Activated CD8-positive, alpha-beta T cell treated with anti-CD3 and anti-CD28 coated beads for 36 hours (primary cell): ENCODE measurements around the gene DSPP. TPM values are rescaled to one million over a fixed set of nuclear protein-coding genes. Genes with fewer than 3 reads are reported as not detected.

Experiments used
- ATAC-seq: fragments of 200-7000 bp; cut with Tn5 transposase; one replicate; pipeline ENCODE4 v1.10.0; 2021; ENCODE audit warnings: mild to moderate bottlenecking, moderate library complexity
- CTCF ChIA-PET: fragments of 350-600 bp; sonication (Branson Sonifier 250); formaldehyde crosslinking; loops from one replicate; lab custom pipeline; 2021; ENCODE audit warnings: antibody characterized with exemption; lab: Charles Lee
- POLR2A ChIA-PET: fragments of 350-600 bp; sonication (Branson Sonifier 250); formaldehyde crosslinking; loops from one replicate; lab custom pipeline; 2021; ENCODE audit warnings: antibody characterized with exemption; lab: Charles Lee
- DNase-seq: peaks from one replicate; pipeline ENCODE4 v3.0.0-alpha.2; 2020
- H3K27ac Mint-ChIP-seq: one replicate; pipeline ENCODE4 v1.8.0; 2021; ENCODE audit warnings: mild to moderate bottlenecking, mixed read lengths
- H3K27me3 Mint-ChIP-seq: one replicate; pipeline ENCODE4 v1.8.0; 2021; ENCODE audit warnings: mixed read lengths
- H3K36me3 Mint-ChIP-seq: one replicate; pipeline ENCODE4 v1.8.0; 2021; ENCODE audit warnings: low read depth, mixed read lengths
- H3K4me1 Mint-ChIP-seq: one replicate; pipeline ENCODE4 v1.8.0; 2021; ENCODE audit warnings: low read depth, mixed read lengths
- H3K4me3 Mint-ChIP-seq: one replicate; pipeline ENCODE4 v1.8.0; 2021; ENCODE audit warnings: mild to moderate bottlenecking, moderate library complexity, mixed read lengths
- H3K9me3 Mint-ChIP-seq: one replicate; pipeline ENCODE4 v1.8.0; 2021; ENCODE audit warnings: mixed read lengths
- CTCF ChIP-seq: fragments of 200-600 bp; IDR thresholded peaks from one replicate; pipeline ENCODE4 v1.8.0; 2022; ENCODE audit warnings: antibody characterized with exemption, mild to moderate bottlenecking
- intact Hi-C: fragments of 100-400 bp; cut with micrococcal nuclease; formaldehyde crosslinking; loops from one replicate; pipeline ENCODE4 v1.10.0; 2022
- total RNA-seq, 2 experiments: library from RNA; stranded (reverse); gene quantifications; one replicate each; pipeline ENCODE4 v1.2.3, GENCODE V29; 2021

The DSPP gene
- total RNA-seq, 2 experiments from 2014 or later = not detected

DNA sequence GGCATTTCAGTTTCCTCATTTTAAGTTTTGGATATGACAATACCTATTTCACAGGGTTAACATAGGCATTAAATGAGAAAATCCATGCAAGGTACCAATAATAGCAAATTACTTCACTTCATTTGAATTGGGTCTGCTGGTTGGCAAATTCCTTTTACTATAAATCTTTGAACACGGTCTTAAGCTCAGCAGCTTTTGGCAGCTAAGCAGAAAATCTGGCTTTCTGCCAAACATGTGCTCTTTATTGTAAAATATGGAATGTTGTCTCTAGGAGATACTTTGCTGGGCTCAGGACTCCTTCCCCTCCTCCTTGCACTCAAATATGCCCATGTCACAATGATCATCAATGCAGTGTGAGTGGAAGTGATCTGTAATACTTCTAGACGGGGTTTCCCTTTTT is 24.9 kb downstream of the DSPP start:
- CTCF ChIA-PET = no interaction called here
- POLR2A ChIA-PET = no interaction called here
- Mint-ChIP-seq H3K27ac (no peak overlapping the region), H3K4me3 (no peak overlapping the region), H3K27me3 (no peaks in the 10 kb centered on the region), H3K4me1 (no peaks in the 10 kb centered on the region), H3K9me3 (no peaks in the 10 kb centered on the region), H3K36me3 (no peaks in the 10 kb centered on the region)
- ATAC-seq = no peak
- intact Hi-C loops = no loop called here
- no peak for DNase-seq
- no peak for TF ChIP-seq CTCF

DNA sequence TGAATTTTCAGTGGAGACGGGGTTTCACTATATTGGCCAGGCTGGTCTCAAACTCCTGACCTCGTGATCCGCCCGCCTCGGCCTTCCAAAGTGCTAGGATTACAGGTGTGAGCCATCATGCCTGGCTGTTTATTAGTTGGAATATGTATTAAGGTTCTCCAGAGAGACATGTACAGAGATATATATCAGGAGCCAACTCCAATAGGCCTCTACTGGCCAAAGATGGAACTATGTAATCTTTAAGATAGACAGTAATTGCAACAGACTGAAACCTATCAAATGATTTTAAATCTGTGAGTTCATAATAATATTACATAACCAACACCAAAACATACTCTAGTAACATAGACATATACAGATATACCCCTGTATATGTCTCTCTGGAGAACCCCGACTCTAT is 36.0 kb downstream of the DSPP start:
- TF ChIP-seq CTCF = no peak
- peaks cover 1% of the 10 kb centered on the region for H3K27me3 Mint-ChIP-seq
- no peaks in the 10 kb centered on the region for H3K36me3 Mint-ChIP-seq
- no peak for ATAC-seq
- intact Hi-C loops = no loop called here
- DNase-seq = no peak
- no peak overlapping the region for H3K4me3 Mint-ChIP-seq
- ChIA-PET CTCF (no interaction called here), POLR2A (no interaction called here)
- H3K9me3 Mint-ChIP-seq = no peaks in the 10 kb centered on the region
- H3K27ac Mint-ChIP-seq = no peak overlapping the region
- H3K4me1 Mint-ChIP-seq = no peaks in the 10 kb centered on the region

- peaks cover 5% of the 10 kb centered on the region for H3K27me3 Mint-ChIP-seq
- no peak for DNase-seq
- CTCF ChIA-PET = no interaction called here
- H3K9me3 Mint-ChIP-seq = no peaks in the 10 kb centered on the region
- TF ChIP-seq CTCF = no peak
- no peaks in the 10 kb centered on the region for H3K4me1 Mint-ChIP-seq
- POLR2A ChIA-PET = no interaction called here
- H3K36me3 Mint-ChIP-seq = no peaks in the 10 kb centered on the region
- H3K4me3 Mint-ChIP-seq = no peak within 1 kb of the TSS
- intact Hi-C loops = no loop called here
- H3K27ac Mint-ChIP-seq = no peak within 1 kb of the TSS
- no peak for ATAC-seq
Measured at GRCh38 chr4:87649980-87650379, 41.7 kb downstream of the DSPP start, which contains the start of gene DMP1. Gene DMP1 (plus strand): TSS chr4:87650280. CDS start chr4:87656493, 6,213 bp downstream.

DNA sequence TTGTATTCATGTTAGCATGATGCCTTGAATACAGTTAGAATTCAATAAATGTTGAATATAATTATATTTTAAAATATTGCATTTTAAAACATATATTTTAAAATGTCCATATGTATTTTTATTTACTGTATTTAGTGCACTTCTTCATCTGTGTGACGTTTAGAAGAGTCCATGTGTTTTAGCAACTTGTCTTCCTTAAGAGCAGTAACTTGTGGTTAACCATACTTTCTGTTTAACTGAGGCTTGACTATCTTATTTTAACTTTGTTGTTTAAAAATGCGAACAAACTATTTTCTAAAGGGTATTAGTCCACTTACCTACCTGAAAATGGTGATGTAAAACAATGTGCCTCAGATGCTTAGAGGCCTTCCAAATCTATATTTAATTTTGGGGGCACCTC is 42.6 kb downstream of the DSPP start:
- ChIA-PET CTCF (no interaction called here), POLR2A (no interaction called here)
- no peak for DNase-seq
- H3K4me1 Mint-ChIP-seq = no peaks in the 10 kb centered on the region
- no peak for TF ChIP-seq CTCF
- no peak overlapping the region for H3K4me3 Mint-ChIP-seq
- H3K36me3 Mint-ChIP-seq = no peaks in the 10 kb centered on the region
- no peak overlapping the region for H3K27ac Mint-ChIP-seq
- intact Hi-C loops = no loop called here
- ATAC-seq = no peak
- no peaks in the 10 kb centered on the region for H3K9me3 Mint-ChIP-seq
- peaks cover 5% of the 10 kb centered on the region for H3K27me3 Mint-ChIP-seq

DNA sequence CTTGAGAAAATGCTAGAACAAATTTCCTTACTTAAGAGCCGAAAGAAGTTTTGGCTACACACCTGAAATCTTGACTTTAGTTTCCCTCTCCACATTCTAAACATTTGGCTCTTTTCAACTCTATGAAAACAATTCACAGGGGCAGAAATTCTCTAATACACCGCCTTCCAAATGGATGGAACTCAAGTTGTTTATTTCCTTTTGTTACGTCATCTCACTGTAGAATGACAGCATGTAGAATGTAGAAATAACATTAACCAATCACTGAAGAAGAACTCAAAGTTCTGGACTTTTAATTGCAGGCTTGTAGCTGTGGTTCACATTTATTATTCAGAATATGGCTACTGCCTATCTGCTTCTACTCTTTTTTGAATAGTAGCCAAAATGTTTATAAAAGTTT is 43.6 kb downstream of the DSPP start:
- no peak for TF ChIP-seq CTCF
- DNase-seq (no peak), ATAC-seq (no peak)
- intact Hi-C loops = no loop called here
- CTCF ChIA-PET = no interaction called here
- H3K9me3 Mint-ChIP-seq = no peaks in the 10 kb centered on the region
- no peak overlapping the region for H3K27ac Mint-ChIP-seq
- peaks cover 5% of the 10 kb centered on the region for H3K27me3 Mint-ChIP-seq
- no peaks in the 10 kb centered on the region for H3K36me3 Mint-ChIP-seq
- H3K4me3 Mint-ChIP-seq = no peak overlapping the region
- POLR2A ChIA-PET = no interaction called here
- H3K4me1 Mint-ChIP-seq = no peaks in the 10 kb centered on the region
